NCI-H748 (cell line): ENCODE results near the gene LDB2.
A peak's percentile ranks its signal among the peaks of the same experiment; 100 is the strongest.
"Not testable (repeated sequence)": the region's sequence is repeated elsewhere in the genome, so short reads cannot be mapped to it uniquely, and the experiment has no call there.

Experiments used
- DNase-seq: peaks from one replicate; lab custom pipeline; 2025; ENCODE audit not compliant: unreplicated experiment; lab: John Stamatoyannopoulos, UW

The LDB2 gene

GRCh38 chr4:16659694-16660093 is 238.8 kb downstream of the LDB2 start:
- DNase-seq: no peak

- no peak for DNase-seq
Measured at GRCh38 chr4:16659079-16659478, 239.4 kb downstream of the LDB2 start.

- no peak for DNase-seq
Measured at GRCh38 chr4:16658183-16658582, 240.3 kb downstream of the LDB2 start.

- no peak for DNase-seq
Measured at GRCh38 chr4:16655111-16655510, 243.3 kb downstream of the LDB2 start.

GRCh38 chr4:16652732-16653305 is 245.6 kb downstream of the LDB2 start:
- DNase-seq: no peak

- no peak for DNase-seq
Measured at GRCh38 chr4:16646459-16646858, 252.0 kb downstream of the LDB2 start.

- no peak for DNase-seq
Measured at GRCh38 chr4:16643893-16644292, 254.6 kb downstream of the LDB2 start.

- peak; percentile 2 for DNase-seq
Measured at GRCh38 chr4:16642897-16643296, 255.5 kb downstream of the LDB2 start.

- no peak for DNase-seq
Measured at GRCh38 chr4:16641971-16642370, 256.5 kb downstream of the LDB2 start.

- DNase-seq: no peak
Measured at GRCh38 chr4:16636912-16637630, 261.4 kb downstream of the LDB2 start.

GRCh38 chr4:16636304-16636703 is 262.1 kb downstream of the LDB2 start:
- no peak for DNase-seq

- not testable (repeated sequence) for DNase-seq
Measured at GRCh38 chr4:16629274-16629673, 269.2 kb downstream of the LDB2 start.

- DNase-seq: not testable (repeated sequence)
Measured at GRCh38 chr4:16628835-16629234, 269.6 kb downstream of the LDB2 start.

- DNase-seq: no peak
Measured at GRCh38 chr4:16627999-16628398, 270.4 kb downstream of the LDB2 start.

GRCh38 chr4:16626945-16627344 is 271.5 kb downstream of the LDB2 start:
- DNase-seq: no peak

- DNase-seq: no peak
Measured at GRCh38 chr4:16622826-16623225, 275.6 kb downstream of the LDB2 start.

- DNase-seq: no peak
Measured at GRCh38 chr4:16617435-16617834, 281.0 kb downstream of the LDB2 start.

- DNase-seq: no peak
Measured at GRCh38 chr4:16617011-16617410, 281.4 kb downstream of the LDB2 start.

GRCh38 chr4:16609170-16609758 is 289.2 kb downstream of the LDB2 start:
- DNase-seq: no peak

- no peak for DNase-seq
Measured at GRCh38 chr4:16608611-16609125, 289.8 kb downstream of the LDB2 start.

GRCh38 chr4:16608123-16608522 is 290.3 kb downstream of the LDB2 start:
- DNase-seq: no peak
